Measurements from ENCODE around the gene EML3. TPM values are rescaled to one million over a fixed set of nuclear protein-coding genes. Genes with fewer than 3 reads are reported as not detected.
"Not testable (repeated sequence)": the region's sequence is repeated elsewhere in the genome, so short reads cannot be mapped to it uniquely, and the experiment has no call there.

Gene EML3
- total RNA-seq, 2 donors from 2014 or later = 51.5 to 57.7 TPM

DNA sequence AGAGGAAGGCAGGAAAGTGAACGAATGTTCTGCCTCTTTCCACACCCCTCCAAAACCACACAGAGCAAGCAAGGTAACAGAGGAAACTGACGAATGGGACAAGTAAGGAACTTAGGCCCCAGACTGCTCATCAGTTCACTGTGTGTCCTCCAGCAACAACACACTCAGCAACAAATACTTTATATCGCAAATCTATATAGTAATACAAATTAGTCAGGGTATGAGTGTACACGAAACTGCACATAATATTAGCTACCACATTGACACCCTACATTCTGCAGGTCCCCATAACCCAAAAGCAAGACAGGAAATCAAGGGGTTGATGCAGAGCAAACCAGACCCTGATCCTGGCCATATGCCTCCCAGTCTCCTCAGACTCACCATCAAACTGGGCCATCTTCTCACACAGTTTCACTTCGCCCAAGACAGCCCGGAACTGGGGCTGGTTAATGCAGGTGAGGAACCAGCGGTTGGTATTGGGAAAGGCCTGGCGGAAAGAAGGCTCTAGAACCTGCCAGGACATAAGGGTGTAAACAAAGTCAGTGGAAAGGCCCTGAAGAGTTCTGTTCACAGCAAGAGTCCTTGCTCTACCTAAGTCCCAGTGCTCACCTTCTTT lies 45.4 kb downstream of the EML3 start:
- Histone ChIP-seq H3K4me3 (ENCODE audit: low read length) (peak overlapping the region; percentile 45), H3K27me3 (ENCODE audit: control insufficient read depth, insufficient read depth, low read length, poor library complexity, severe bottlenecking) (no peaks in the 10 kb centered on the region), H3K36me3 (ENCODE audit: control insufficient read depth, insufficient read depth, low read length) (peaks cover 89% of the 10 kb centered on the region), H3K9ac (ENCODE audit: extremely low read depth, low read length, poor library complexity, severe bottlenecking) (no peak overlapping the region), H3K4me1 (ENCODE audit: control insufficient read depth, insufficient read depth, low read length) (peaks cover 6% of the 10 kb centered on the region), H3K27ac (ENCODE audit: low read depth, low read length) (no peak overlapping the region), H3K9me3 (ENCODE audit: control insufficient read depth, low read length) (no peaks in the 10 kb centered on the region)
- H3K27me3 Mint-ChIP-seq (ENCODE audit: insufficient read depth) = no peaks in the 10 kb centered on the region
- peak overlapping the region; percentile 66 for H3K27ac Mint-ChIP-seq
- peaks cover 36% of the 10 kb centered on the region for H3K4me1 Mint-ChIP-seq
- WGBS, 2 experiments (ENCODE audit: insufficient coverage in 1 of 2, insufficient read length in 1 of 2) = 91 to 94% methylated on average over 4 to 7 of the region's 8 CpGs
- H3K36me3 Mint-ChIP-seq (ENCODE audit: low read depth) = peaks cover 80% of the 10 kb centered on the region
- no peak for TF ChIP-seq CTCF (conservative IDR thresholded peaks at IDR 0.05)
- no peak overlapping the region for H3K4me3 Mint-ChIP-seq
- DNase-seq = no peak
- no peaks in the 10 kb centered on the region for H3K9me3 Mint-ChIP-seq

- H3K9me3 ChIP-seq (ENCODE audit: control insufficient read depth, low read length) = no peaks in the 10 kb centered on the region
- peaks cover 35% of the 10 kb centered on the region for H3K4me1 Mint-ChIP-seq
Observed at GRCh38 chr11:62566247-62566646, 46.3 kb downstream of the EML3 start.

DNA sequence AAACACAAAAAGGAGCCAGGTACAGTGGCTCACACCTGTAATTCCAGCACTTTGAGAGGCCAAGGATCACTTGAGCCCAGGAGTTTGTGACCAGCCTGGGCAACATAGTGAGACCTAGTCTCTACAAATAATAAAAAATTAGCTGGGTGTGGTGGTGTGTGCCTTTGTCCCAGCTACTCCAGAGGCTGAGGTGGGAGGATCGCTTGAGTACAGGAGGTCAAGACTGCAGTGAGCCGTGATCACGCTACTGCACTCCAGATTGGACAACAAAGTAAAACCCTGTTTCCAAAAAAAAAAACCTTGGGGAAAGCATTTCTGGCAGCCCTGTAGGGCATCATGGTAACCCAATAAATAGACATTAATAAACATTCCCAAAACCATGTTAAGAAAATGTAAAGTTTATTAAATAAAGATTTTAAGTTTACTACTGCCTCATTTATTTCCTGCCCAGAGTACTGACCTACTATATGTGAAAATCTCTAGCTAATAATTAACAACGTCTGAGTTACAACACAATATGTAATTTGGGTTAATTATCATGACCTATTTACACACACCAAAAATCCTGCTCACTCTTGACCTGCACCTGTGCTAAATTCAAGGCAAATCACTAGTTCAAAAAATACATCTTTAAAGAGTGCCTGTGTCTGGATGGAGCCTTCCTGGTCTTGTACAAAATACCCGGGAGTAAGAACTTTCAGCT lies 47.3 kb downstream of the EML3 start:
- H3K36me3 Mint-ChIP-seq (ENCODE audit: low read depth) = peaks cover 74% of the 10 kb centered on the region
- H3K27ac Mint-ChIP-seq = no peak overlapping the region
- DNase-seq = no peak
- Histone ChIP-seq H3K27ac (ENCODE audit: low read depth, low read length) (no peak overlapping the region), H3K9ac (ENCODE audit: extremely low read depth, low read length, poor library complexity, severe bottlenecking) (no peak overlapping the region), H3K4me1 (ENCODE audit: control insufficient read depth, insufficient read depth, low read length) (no peaks in the 10 kb centered on the region), H3K4me3 (ENCODE audit: low read length) (no peak overlapping the region), H3K36me3 (ENCODE audit: control insufficient read depth, insufficient read depth, low read length) (peaks cover 76% of the 10 kb centered on the region), H3K9me3 (ENCODE audit: control insufficient read depth, low read length) (no peaks in the 10 kb centered on the region), H3K27me3 (ENCODE audit: control insufficient read depth, insufficient read depth, low read length, poor library complexity, severe bottlenecking) (no peaks in the 10 kb centered on the region)
- H3K4me1 Mint-ChIP-seq = peaks cover 39% of the 10 kb centered on the region
- no peaks in the 10 kb centered on the region for H3K27me3 Mint-ChIP-seq (ENCODE audit: insufficient read depth)
- no peak for TF ChIP-seq CTCF (conservative IDR thresholded peaks at IDR 0.05)
- 91 to 98% methylated on average over 5 of the region's 5 CpGs for WGBS, 2 experiments (ENCODE audit: insufficient coverage in 1 of 2, insufficient read length in 1 of 2)
- no peak overlapping the region for H3K4me3 Mint-ChIP-seq
- H3K9me3 Mint-ChIP-seq = no peaks in the 10 kb centered on the region

More at GRCh38 chr11:62566247-62566646, 46.3 kb downstream of the EML3 start:
- Mint-ChIP-seq H3K27ac (no peak overlapping the region), H3K9me3 (no peaks in the 10 kb centered on the region), H3K36me3 (ENCODE audit: low read depth) (peaks cover 74% of the 10 kb centered on the region), H3K4me3 (no peak overlapping the region), H3K27me3 (ENCODE audit: insufficient read depth) (no peaks in the 10 kb centered on the region)
- Histone ChIP-seq H3K4me1 (ENCODE audit: control insufficient read depth, insufficient read depth, low read length) (peaks cover under 1% of the 10 kb centered on the region), H3K27me3 (ENCODE audit: control insufficient read depth, insufficient read depth, low read length, poor library complexity, severe bottlenecking) (no peaks in the 10 kb centered on the region), H3K36me3 (ENCODE audit: control insufficient read depth, insufficient read depth, low read length) (peaks cover 81% of the 10 kb centered on the region), H3K4me3 (ENCODE audit: low read length) (no peak overlapping the region), H3K9ac (ENCODE audit: extremely low read depth, low read length, poor library complexity, severe bottlenecking) (no peak overlapping the region), H3K27ac (ENCODE audit: low read depth, low read length) (no peak overlapping the region)
- no peak for TF ChIP-seq CTCF (conservative IDR thresholded peaks at IDR 0.05)
- DNase-seq = no peak
- WGBS, 2 experiments (ENCODE audit: insufficient coverage in 1 of 2, insufficient read length in 1 of 2) = 97 to 98% methylated on average over 7 to 8 of the region's 8 CpGs

DNA sequence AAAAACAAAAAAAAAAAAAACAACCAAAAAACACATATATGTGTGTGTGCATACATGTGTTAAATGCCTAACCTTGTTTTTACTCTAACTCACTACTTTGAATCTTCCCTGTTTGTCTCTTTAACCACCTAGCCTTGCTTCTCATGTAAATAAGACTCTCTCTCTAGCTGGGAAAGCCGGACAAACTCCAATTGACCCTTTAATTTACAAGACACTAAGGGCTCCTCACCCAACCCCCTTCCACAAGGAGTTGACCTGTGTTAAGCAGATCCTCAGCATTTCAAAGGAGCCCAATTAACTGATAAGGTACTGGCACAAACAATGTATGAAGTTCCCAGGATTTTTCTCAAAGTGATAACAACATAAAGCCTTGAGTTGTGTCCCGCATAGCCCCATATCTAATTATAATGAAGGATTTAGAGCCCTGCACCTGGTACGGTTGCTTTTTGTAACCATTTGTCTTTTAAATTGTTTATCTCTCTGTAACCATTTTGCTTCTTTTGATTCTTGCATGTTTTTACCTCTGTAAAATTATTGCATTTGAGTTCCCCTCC lies 50.8 kb downstream of the EML3 start:
- not testable (repeated sequence) for H3K9me3 Mint-ChIP-seq; H3K4me1 ChIP-seq (ENCODE audit: control insufficient read depth, insufficient read depth, low read length); H3K9me3 ChIP-seq (ENCODE audit: control insufficient read depth, low read length); H3K27me3 ChIP-seq (ENCODE audit: control insufficient read depth, insufficient read depth, low read length, poor library complexity, severe bottlenecking); H3K27me3 Mint-ChIP-seq (ENCODE audit: insufficient read depth); H3K4me3 ChIP-seq (ENCODE audit: low read length)
- Histone ChIP-seq H3K36me3 (ENCODE audit: control insufficient read depth, insufficient read depth, low read length) (peaks cover 76% of the 10 kb centered on the region), H3K9ac (ENCODE audit: extremely low read depth, low read length, poor library complexity, severe bottlenecking) (peak overlapping the region; percentile 50), H3K27ac (ENCODE audit: low read depth, low read length) (peak overlapping the region; percentile 59)
- Mint-ChIP-seq H3K4me1 (peaks cover 49% of the 10 kb centered on the region), H3K4me3 (peak overlapping the region; percentile 38), H3K27ac (peak overlapping the region; percentile 95), H3K36me3 (ENCODE audit: low read depth) (peaks cover 77% of the 10 kb centered on the region)
- DNase-seq = peak; percentile 83
- 5 to 45% methylated on average over 3 of the region's 3 CpGs for WGBS, 2 experiments (ENCODE audit: insufficient coverage in 1 of 2, insufficient read length in 1 of 2)

All from endodermal cell (in vitro differentiated cells).